Progenitor cell of endocrine pancreas (in vitro differentiated cells): ENCODE data around the gene PRPF6. TPM values are rescaled to one million over a fixed set of nuclear protein-coding genes. Genes with fewer than 3 reads are reported as not detected.
A peak's percentile ranks its signal among the peaks of the same experiment; 100 is the strongest.

Source experiments
- DNase-seq: peaks from one replicate; pipeline ENCODE4 v3.0.0; 2021; ENCODE audit warnings: low spot score; ENCODE audit not compliant: unreplicated experiment
- H3K27ac Mint-ChIP-seq: 2 replicates; pipeline ENCODE4 v1.8.0; 2021; ENCODE audit warnings: mild to moderate bottlenecking, moderate library complexity, mixed read lengths
- H3K27me3 Mint-ChIP-seq: 2 replicates; pipeline ENCODE4 v1.8.0; 2021; ENCODE audit warnings: mixed read lengths
- H3K36me3 Mint-ChIP-seq: 2 replicates; pipeline ENCODE4 v1.8.0; 2022; ENCODE audit warnings: mixed read lengths; ENCODE audit not compliant: insufficient read depth
- H3K4me1 Mint-ChIP-seq: 2 replicates; pipeline ENCODE4 v1.8.0; 2021; ENCODE audit warnings: low read depth, mixed read lengths
- H3K4me3 Mint-ChIP-seq: 2 replicates; pipeline ENCODE4 v1.8.0; 2021; ENCODE audit warnings: low read depth, mild to moderate bottlenecking, moderate library complexity, mixed read lengths
- H3K9me3 Mint-ChIP-seq: 2 replicates; pipeline ENCODE4 v1.8.0; 2021; ENCODE audit warnings: low read depth, mixed read lengths
- long read RNA-seq: library from polyadenylated mRNA; unstranded; transcript quantifications from one replicate; pipeline ENCODE4 v2.0.0, GENCODE V29; 2020
- total RNA-seq: library from RNA; stranded (reverse); gene quantifications from 2 replicates; pipeline ENCODE4 v1.2.1, GENCODE V29; 2021
- TF ChIP-seq, protein P1 (sequence below): fragments of 200-600 bp; sonication (generic); IDR thresholded peaks from one replicate; pipeline ENCODE4 v1.5.0; 2021; ENCODE audit warnings: antibody characterized with exemption, mild to moderate bottlenecking; ENCODE audit not compliant: unreplicated experiment

Gene PRPF6
- 74.7 and 76.4 TPM in 2 replicates for total RNA-seq
- long read RNA-seq, transcript PRPF6-201 (21 exons, 3,044 nt) = major isoform, 451 of 523 reads
- long read RNA-seq, partial matches to known transcripts = 29 of 523 reads
- long read RNA-seq, other reads (novel, unspliced or antisense) = 43 of 523 reads

- peak within 1 kb of the TSS; percentile 97 for H3K27ac Mint-ChIP-seq
- peaks cover 24% of the 10 kb centered on the region for H3K4me1 Mint-ChIP-seq
- DNase-seq = peak; percentile 88
- H3K9me3 Mint-ChIP-seq = no peaks in the 10 kb centered on the region
- TF ChIP-seq, protein P1, sequence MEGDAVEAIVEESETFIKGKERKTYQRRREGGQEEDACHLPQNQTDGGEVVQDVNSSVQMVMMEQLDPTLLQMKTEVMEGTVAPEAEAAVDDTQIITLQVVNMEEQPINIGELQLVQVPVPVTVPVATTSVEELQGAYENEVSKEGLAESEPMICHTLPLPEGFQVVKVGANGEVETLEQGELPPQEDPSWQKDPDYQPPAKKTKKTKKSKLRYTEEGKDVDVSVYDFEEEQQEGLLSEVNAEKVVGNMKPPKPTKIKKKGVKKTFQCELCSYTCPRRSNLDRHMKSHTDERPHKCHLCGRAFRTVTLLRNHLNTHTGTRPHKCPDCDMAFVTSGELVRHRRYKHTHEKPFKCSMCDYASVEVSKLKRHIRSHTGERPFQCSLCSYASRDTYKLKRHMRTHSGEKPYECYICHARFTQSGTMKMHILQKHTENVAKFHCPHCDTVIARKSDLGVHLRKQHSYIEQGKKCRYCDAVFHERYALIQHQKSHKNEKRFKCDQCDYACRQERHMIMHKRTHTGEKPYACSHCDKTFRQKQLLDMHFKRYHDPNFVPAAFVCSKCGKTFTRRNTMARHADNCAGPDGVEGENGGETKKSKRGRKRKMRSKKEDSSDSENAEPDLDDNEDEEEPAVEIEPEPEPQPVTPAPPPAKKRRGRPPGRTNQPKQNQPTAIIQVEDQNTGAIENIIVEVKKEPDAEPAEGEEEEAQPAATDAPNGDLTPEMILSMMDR = peak; percentile 81
- H3K36me3 Mint-ChIP-seq = peaks cover 18% of the 10 kb centered on the region
- H3K4me3 Mint-ChIP-seq = peak within 1 kb of the TSS; percentile 91
- H3K27me3 Mint-ChIP-seq = no peaks in the 10 kb centered on the region
Observed at GRCh38 chr20:63980806-63981728, at the start of gene PRPF6. PRPF6 (plus strand) TSS chr20:63981132; CDS start chr20:63981246, 114 bp downstream.

GRCh38 chr20:63931735-63932134, 49.2 kb upstream of the PRPF6 start:
- DNase-seq = no peak
- no peaks in the 10 kb centered on the region for H3K27me3 Mint-ChIP-seq
- peaks cover 20% of the 10 kb centered on the region for H3K36me3 Mint-ChIP-seq
- H3K9me3 Mint-ChIP-seq = no peaks in the 10 kb centered on the region
- peaks cover 2% of the 10 kb centered on the region for H3K4me1 Mint-ChIP-seq
- H3K4me3 Mint-ChIP-seq = no peak overlapping the region
- TF ChIP-seq, protein P1 = no peak
- H3K27ac Mint-ChIP-seq = no peak overlapping the region

GRCh38 chr20:63932606-63933160, 48.2 kb upstream of the PRPF6 start:
- Mint-ChIP-seq H3K9me3 (no peaks in the 10 kb centered on the region), H3K27me3 (no peaks in the 10 kb centered on the region), H3K4me1 (no peaks in the 10 kb centered on the region), H3K4me3 (no peak overlapping the region), H3K27ac (no peak overlapping the region), H3K36me3 (peaks cover 22% of the 10 kb centered on the region)
- no peak for DNase-seq
- TF ChIP-seq, protein P1 = no peak

DNA sequence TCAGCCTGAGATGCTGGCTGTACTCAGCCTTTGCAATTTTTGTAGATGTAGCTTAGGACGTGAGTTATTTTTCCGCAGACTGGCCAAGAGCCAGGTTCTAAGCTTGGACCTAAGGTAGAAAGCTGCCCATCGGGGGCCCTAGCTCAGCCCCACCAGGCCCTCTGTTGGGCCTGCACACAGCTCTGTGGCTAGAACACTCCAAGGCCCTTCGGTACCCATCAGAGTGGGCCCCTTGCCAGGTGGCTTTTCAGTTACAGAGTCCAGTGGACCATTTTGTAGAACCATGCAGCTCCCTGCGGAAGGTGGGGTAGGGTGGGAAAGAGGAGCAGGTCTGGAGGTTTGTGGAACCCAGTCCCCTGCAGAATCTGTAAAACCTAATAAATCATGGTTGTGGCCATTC, 47.3 kb upstream of the PRPF6 start:
- no peak overlapping the region for H3K4me3 Mint-ChIP-seq
- no peak overlapping the region for H3K27ac Mint-ChIP-seq
- no peak for DNase-seq
- TF ChIP-seq, protein P1 = no peak
- H3K4me1 Mint-ChIP-seq = no peaks in the 10 kb centered on the region
- H3K27me3 Mint-ChIP-seq = no peaks in the 10 kb centered on the region
- H3K36me3 Mint-ChIP-seq = peaks cover 25% of the 10 kb centered on the region
- H3K9me3 Mint-ChIP-seq = no peaks in the 10 kb centered on the region

DNA sequence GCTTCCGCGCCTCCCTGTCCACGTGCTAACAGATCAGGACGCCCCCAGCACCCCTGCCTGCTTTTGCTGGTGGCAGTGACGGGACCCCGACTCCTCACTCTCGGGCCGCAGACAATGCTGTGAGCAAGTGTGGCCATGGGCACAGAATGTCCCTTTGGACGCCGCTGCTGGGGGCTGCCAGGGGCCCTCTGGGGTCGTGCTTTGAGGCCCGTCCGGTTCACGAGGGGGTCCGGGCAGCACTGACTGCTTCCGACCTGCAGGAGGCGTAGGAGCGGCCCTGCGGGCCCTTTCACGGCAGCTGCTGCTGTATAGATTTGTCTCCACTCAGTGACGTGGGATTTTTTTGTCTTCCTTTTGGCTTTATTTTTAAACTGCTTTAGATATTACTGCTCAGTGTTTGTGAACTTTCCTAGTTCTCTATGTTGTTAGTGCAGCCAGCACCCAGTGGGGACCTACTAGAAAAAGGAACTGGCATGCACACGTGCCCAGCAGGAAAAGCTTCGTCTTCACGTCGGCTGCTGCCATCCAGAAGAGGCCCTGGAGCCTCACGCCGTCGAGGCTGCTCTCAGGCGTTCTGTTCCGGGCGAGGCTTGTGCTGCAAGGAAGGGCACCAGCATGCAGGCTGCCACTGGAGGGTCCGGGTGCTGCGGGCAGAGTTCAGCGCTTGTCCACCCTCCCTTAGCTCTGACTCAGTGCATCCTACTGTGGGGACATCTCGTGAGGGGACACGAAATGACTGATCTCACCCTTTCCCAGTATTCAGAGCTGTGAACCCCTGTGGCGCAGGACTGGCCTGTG, 46.5 kb upstream of the PRPF6 start:
- Mint-ChIP-seq H3K9me3 (no peaks in the 10 kb centered on the region), H3K27me3 (no peaks in the 10 kb centered on the region), H3K36me3 (peaks cover 25% of the 10 kb centered on the region), H3K27ac (peak overlapping the region; percentile 43), H3K4me3 (no peak overlapping the region), H3K4me1 (no peaks in the 10 kb centered on the region)
- DNase-seq = no peak
- TF ChIP-seq, protein P1 = peak; percentile 48
